Measurements from ENCODE around the gene RAPGEF5. TPM values are rescaled to one million over a fixed set of nuclear protein-coding genes. Genes with fewer than 3 reads are reported as not detected.

The RAPGEF5 gene
- total RNA-seq, 1 experiment from 2014 or later, result 9.3 TPM

- no peak for DNase-seq (ENCODE audit: low spot score)
Observed at GRCh38 chr7:22316914-22317313, 40.0 kb downstream of the RAPGEF5 start.

- no peak for DNase-seq (ENCODE audit: low spot score)
Observed at GRCh38 chr7:22307816-22308215, 49.1 kb downstream of the RAPGEF5 start.

DNA sequence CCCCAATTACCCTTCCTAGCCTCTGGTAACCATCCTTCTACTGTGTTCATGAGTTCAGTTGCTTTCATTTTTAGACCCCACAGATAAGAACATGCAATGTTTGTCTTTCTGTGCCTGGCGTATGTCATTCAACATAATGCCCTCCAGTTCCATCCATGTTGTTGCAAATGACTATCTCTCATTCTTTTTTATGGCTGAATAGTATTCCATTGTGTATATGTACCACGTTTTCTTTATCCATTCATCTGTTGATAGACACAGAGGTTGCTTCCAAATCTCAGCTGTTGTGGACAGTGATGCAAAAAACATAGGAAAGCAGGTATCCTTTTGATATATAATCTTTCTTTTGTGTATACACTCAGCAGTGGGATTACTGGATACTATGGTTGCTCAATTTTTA, 51.2 kb downstream of the RAPGEF5 start:
- DNase-seq (ENCODE audit: low spot score), result no peak

DNA sequence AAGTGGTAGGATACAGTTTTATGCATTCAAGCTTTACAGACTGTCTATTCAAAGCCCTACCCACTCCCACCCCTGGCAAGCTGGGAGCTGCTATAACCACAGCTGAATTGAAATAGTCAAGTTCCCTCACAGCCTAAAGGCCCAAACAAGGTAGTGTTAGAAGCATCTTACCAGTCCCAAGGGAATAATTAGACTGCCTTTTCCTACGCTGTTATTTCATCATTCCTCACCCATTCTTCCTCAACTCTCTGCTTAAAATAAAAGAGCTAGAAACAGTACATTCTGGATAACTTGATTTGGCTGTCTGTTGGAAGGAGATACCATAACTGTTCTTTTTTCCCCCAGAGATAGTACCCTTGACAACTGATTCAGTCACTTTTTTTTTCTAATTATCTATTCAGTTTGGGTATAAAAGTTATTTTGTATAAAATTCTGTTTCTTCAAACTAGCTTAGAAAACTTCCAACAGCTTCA, 54.0 kb downstream of the RAPGEF5 start:
- no peak for DNase-seq (ENCODE audit: low spot score)

GRCh38 chr7:22302193-22302592, 54.8 kb downstream of the RAPGEF5 start:
- no peak for DNase-seq (ENCODE audit: low spot score)

DNA sequence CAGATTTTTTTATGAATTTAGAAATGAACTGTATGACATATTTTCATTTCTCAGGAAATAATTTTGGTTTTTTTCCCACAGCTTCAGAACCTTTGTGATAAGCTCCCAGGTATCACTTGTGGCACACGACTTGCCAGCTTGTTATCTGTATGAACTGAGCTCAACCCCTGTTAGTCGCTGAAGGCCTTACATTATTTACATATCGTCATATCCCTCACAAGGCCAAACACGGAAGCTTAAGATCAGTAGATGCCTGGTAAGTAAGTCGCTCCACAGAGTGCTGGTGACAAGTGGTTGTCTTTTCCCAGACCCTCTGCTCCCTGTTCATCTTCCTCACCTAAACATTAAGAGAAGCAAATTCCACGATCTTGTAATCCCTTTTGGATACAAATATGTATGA, 55.2 kb downstream of the RAPGEF5 start:
- DNase-seq (ENCODE audit: low spot score), result no peak

DNA sequence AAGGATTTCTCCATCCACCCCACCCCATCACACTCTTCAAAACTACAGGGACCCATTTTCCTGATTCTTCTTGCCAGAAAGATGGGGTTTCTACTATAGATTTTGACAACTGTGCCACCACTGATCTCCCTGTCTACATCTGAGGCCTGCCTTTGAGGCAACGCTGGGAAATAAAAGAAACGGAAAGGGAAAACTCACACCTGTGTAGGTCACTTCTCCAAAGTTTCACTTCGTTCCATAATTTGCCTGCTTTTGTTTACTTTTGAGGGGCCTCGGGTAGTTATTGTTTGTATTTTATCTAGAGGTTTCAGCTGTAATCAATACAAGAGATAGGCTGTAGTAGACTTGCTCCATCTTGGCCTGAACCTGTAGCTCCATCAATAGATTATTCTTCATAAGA, 56.1 kb downstream of the RAPGEF5 start:
- DNase-seq (ENCODE audit: low spot score), result no peak

- DNase-seq (ENCODE audit: low spot score), result peak; percentile 21
Observed at GRCh38 chr7:22296916-22297315, 60.0 kb downstream of the RAPGEF5 start.

DNA sequence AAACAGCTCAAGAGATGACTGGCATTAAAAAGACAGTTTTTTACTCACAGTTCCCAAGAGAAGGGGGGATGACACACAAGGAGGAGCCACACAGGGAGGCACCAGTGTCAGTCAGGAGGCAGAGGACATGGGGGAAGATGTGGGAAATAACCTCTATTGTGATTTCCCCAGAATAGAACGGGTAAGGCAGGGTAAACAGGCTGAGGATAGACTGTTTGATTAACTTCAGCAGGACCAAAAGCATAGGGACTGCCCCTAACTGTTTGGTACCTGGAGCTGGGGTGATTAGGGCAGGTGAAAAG, 60.7 kb downstream of the RAPGEF5 start:
- DNase-seq (ENCODE audit: low spot score), result no peak

GRCh38 chr7:22295402-22296264, 61.3 kb downstream of the RAPGEF5 start:
- DNase-seq (ENCODE audit: low spot score), result no peak

DNA sequence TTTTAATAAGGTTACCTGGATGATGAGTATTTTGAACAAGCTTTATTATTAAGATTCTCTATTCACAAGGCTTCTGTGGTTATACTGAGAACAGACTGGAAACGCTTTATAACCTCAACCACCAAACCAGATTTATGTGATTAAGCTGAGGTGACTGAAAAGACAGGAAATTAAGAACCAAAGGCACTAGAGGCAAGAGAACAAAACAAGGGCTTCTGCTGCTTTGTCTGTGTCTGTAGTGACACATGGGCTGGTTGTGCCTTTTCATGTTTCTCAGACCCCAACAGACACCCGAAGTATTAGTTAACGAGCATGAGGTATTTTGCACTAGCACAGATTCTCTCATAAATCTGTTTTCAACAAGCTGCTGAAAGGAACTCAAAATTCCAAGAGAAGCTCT, 64.4 kb downstream of the RAPGEF5 start:
- DNase-seq (ENCODE audit: low spot score), result no peak

DNA sequence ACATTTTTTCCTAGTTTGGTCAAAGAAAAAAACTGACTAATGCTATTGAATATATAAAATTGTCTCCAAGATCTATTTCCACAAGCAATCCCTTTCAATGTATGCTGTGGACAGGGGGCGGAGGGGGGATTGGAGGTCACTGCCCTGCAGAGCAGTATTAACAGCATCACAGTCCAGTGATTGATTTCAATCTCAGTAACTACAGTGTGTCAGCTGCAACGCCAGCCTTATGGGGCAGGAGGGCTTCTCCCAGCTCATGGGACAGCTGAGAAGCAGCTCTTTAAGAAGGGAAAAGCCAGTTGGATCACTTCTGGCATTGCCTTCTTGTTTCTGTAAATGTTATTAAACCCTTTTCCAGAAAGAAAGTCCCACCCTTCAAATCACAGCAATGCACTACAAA, 65.0 kb downstream of the RAPGEF5 start:
- no peak for DNase-seq (ENCODE audit: low spot score)

DNA sequence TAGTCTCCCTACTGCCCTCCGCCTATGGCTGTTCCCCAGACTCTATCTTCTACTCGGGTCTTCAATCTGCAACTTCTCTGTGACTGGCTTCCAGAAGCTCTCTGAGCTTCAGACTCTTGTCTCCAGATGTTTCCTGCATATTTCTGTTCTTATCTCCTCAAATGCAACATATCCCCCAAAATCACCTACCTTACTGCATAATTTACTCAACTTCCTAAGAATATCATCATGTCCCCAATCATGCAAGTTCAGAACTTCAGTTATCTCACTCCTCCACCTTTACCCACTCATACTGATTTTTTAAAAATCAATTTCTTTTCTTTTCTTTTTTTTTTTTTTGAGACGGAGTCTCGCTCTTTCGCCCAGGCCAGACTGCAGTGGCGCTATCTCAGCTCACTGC, 68.8 kb downstream of the RAPGEF5 start:
- no peak for DNase-seq (ENCODE audit: low spot score)

GRCh38 chr7:22287412-22287811, 69.5 kb downstream of the RAPGEF5 start:
- no peak for DNase-seq (ENCODE audit: low spot score)

DNA sequence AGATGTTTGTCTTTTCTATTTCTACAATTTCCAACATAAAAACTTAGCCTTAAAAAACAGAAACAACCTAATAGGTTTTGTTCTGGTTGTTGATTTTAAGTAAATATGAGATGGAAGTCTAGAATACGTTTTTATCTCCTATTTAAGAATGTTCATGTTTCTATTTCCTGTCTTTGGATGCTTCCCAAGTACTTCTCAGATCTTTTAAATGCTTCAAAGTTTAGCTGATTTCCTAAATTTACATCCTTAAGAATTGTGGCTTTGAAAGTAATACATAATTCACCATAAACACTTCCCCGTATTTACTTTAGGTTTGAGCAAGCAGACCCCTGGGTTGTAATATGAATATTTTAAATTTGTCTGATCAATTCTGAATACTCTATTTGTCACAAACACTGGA, 70.5 kb downstream of the RAPGEF5 start:
- DNase-seq (ENCODE audit: low spot score), result no peak

GRCh38 chr7:22281481-22281880, 75.5 kb downstream of the RAPGEF5 start:
- DNase-seq (ENCODE audit: low spot score), result no peak

- DNase-seq (ENCODE audit: low spot score), result no peak
Observed at GRCh38 chr7:22280031-22280430, 76.9 kb downstream of the RAPGEF5 start.

GRCh38 chr7:22278660-22279059, 78.3 kb downstream of the RAPGEF5 start:
- DNase-seq (ENCODE audit: low spot score), result no peak

DNA sequence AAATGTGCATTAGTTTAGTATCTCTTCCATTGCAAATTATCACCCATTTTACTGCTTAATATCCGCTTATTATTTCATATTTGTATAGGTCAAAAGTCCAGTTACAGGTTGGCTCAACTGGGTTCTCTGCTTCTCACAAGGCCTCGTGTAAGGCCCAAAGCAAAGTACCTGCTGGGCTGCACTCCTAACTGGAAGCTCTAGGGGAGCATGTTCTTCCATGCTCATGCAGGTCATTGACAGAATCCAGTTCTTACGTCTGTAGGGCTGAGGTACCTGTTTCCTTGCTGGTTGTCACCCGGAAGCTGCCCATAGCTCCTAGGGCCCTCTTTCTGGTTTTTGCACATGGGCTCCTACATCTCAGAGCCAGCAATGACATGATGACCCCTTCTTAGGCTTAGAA, 79.6 kb downstream of the RAPGEF5 start:
- no peak for DNase-seq (ENCODE audit: low spot score)

GRCh38 chr7:22275661-22276060, 81.3 kb downstream of the RAPGEF5 start:
- no peak for DNase-seq (ENCODE audit: low spot score)

DNA sequence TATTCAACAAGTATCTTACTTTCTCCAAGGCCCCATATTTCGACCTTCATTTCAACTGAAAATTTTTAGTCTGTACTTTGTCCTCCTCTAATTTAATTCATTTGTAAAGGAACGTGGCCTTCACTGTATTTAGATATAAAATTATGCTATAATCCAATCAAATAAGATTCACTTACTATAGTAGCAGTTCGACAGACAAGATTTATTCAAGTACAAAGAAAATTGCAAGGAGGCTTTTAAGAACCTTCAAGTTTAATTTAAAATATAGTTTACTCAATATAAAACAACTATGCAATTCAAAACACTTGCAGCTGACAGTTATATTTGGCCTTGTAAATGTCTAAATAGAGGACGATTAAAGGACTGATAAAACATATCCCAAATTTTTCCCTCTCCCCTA, 85.6 kb downstream of the RAPGEF5 start:
- no peak for DNase-seq (ENCODE audit: low spot score)

DNA sequence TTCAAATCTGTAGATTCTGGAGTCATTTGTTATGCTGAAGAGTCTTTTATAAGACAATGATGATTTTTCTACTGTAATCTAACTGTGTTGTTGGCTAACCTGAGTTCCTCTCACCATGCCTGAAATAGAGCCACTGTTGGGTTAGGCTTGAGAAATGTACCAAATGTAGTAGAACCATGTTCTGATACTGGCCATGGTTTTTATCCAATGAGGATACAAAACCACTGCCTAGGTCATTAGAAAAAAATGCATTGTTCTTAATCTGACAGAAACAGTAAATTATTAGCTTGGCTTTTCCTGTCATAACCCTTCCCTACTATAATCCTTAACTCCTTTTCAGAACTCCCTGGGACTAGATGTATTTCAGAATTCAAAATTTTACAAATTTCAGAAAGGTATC, 86.6 kb downstream of the RAPGEF5 start:
- DNase-seq (ENCODE audit: low spot score), result no peak

GRCh38 chr7:22269963-22270362, 87.0 kb downstream of the RAPGEF5 start:
- DNase-seq (ENCODE audit: low spot score), result peak; percentile 94

GRCh38 chr7:22268884-22269421, 88.0 kb downstream of the RAPGEF5 start:
- DNase-seq (ENCODE audit: low spot score), result no peak

Measured in HT-29 (cell line).